CD4-positive, CD25-positive, alpha-beta regulatory T cell (primary cell): ENCODE measurements around the gene CSDE1. TPM values are rescaled to one million over a fixed set of nuclear protein-coding genes. Genes with fewer than 3 reads are reported as not detected.

Experiments used
- ATAC-seq, 2 donors: fragments of 150-1000 bp; cut with Tn5 transposase; one replicate each; pipeline ENCODE4 v1.10.0; 2021; ENCODE audit warnings: low read depth in 2 of 2, moderate number of reproducible peaks in 2 of 2, moderate library complexity in 1 of 2
- DNase-seq, 3 donors: peaks; one replicate each; pipeline versions ENCODE4 v3.0.0 to v3.0.0-alpha.2; 2012 to 2022; ENCODE audit warnings: mixed read lengths in 1 of 3
- H3K27ac ChIP-seq: one replicate; pipeline ENCODE4 v1.7.0; 2013; ENCODE audit warnings: mild to moderate bottlenecking, low read length; ENCODE audit not compliant: insufficient read depth, poor library complexity, severe bottlenecking
- H3K27me3 ChIP-seq: one replicate; pipeline ENCODE4 v1.7.0; 2013; ENCODE audit warnings: low read length; ENCODE audit not compliant: control insufficient read depth, insufficient read depth
- H3K36me3 ChIP-seq: one replicate; pipeline ENCODE4 v1.7.0; 2013; ENCODE audit warnings: mild to moderate bottlenecking, low read length, moderate library complexity; ENCODE audit not compliant: control insufficient read depth, insufficient read depth
- H3K4me1 ChIP-seq: 2 replicates; pipeline ENCODE4 v1.7.0; 2013; ENCODE audit warnings: mild to moderate bottlenecking, low read length; ENCODE audit not compliant: insufficient read depth, control insufficient read depth, poor library complexity, severe bottlenecking
- H3K4me3 ChIP-seq: one replicate; pipeline ENCODE4 v1.7.0; 2013; ENCODE audit warnings: low read depth, mild to moderate bottlenecking, low read length, moderate library complexity
- H3K9me3 ChIP-seq, 2 experiments: 1 replicate in 1 of 2; 2 replicates in 1 of 2; pipeline ENCODE4 v1.7.0; 2013; ENCODE audit warnings: low read length in 2 of 2, mild to moderate bottlenecking in 1 of 2, moderate library complexity in 1 of 2; ENCODE audit not compliant: control insufficient read depth in 2 of 2
- H3K27ac Mint-ChIP-seq, 3 donors: one replicate each; pipeline ENCODE4 v1.8.0; 2020 to 2022; ENCODE audit warnings: mild to moderate bottlenecking in 3 of 3, mixed read lengths in 3 of 3, moderate library complexity in 2 of 3
- H3K27me3 Mint-ChIP-seq: one replicate; pipeline ENCODE4 v1.8.0; 2022; ENCODE audit warnings: mild to moderate bottlenecking, mixed read lengths
- H3K36me3 Mint-ChIP-seq: one replicate; pipeline ENCODE4 v1.8.0; 2020; ENCODE audit warnings: mixed read lengths
- H3K4me1 Mint-ChIP-seq, 4 donors: one replicate each; pipeline ENCODE4 v1.8.0; 2020 to 2022; ENCODE audit warnings: mixed read lengths in 4 of 4, mild to moderate bottlenecking in 1 of 4
- H3K4me3 Mint-ChIP-seq, 4 donors: one replicate each; pipeline ENCODE4 v1.8.0; 2020 to 2022; ENCODE audit warnings: mild to moderate bottlenecking in 4 of 4, mixed read lengths in 4 of 4, moderate library complexity in 3 of 4
- H3K9me3 Mint-ChIP-seq, 7 donors: one replicate each; pipeline ENCODE4 v1.8.0; 2020 to 2022; ENCODE audit warnings: mixed read lengths in 7 of 7, mild to moderate bottlenecking in 3 of 7, moderate library complexity in 2 of 7
- polyA plus RNA-seq, 4 donors: library from polyadenylated mRNA; unstranded; fragments of 300-500 nt; fragmentation: Illumina TruSeq; gene quantifications; one replicate each; pipeline ENCODE4 v1.2.3, GENCODE V29; 2021
- total RNA-seq: library from RNA; stranded (reverse); gene quantifications from one replicate; pipeline ENCODE4 v1.2.3, GENCODE V29; 2022

Gene CSDE1
- total and polyA plus RNA-seq, 5 donors from 2014 or later: 363 to 641 (median 367) TPM

DNA sequence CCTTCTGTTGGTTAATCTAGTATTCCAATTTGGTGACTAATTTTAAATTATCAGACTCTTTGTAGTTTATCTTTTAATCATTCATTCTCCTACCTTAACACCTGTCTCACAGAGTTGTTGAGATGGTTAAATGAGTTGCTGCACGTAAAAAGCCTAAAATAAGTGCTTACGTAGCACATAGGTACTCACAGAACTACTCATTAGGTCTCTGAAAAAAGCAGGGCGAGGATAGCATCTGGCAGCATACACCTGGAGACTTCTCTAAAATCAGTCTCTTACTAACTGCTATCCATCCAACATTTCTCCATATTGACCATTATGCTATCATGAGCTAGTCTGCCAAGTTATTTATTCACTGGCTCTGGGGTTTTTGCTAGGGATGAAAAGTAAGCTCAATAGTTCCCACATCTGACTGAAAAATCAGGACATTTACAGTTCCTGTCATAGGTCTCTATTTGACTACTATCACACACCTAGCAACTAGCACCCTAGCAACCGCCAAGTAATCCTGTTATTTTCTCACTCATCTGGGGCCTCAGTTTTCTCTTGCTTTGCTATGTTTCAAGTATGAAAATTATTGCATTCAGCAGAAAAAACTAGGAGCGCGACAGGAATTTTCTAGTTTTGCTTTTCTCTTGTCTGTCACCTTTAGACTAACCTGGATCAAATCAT is 11.2 kb downstream of the CSDE1 start:
- DNase-seq (no peak), ATAC-seq (no peak)
- H3K4me3 ChIP-seq: peak overlapping the region; percentile 2
- H3K27ac ChIP-seq: peak overlapping the region; percentile 26
- Mint-ChIP-seq H3K4me1 (peaks cover 68 to 93% (median 82%) of the 10 kb centered on the region in 4 donors), H3K27ac (peak overlapping the region in 1 of 3 donors; percentile 32), H3K36me3 (peaks cover 54% of the 10 kb centered on the region), H3K27me3 (no peaks in the 10 kb centered on the region), H3K9me3 (no peaks in the 10 kb centered on the region), H3K4me3 (peak overlapping the region in 2 of 4 donors; percentile 8 to 11)
- H3K9me3 ChIP-seq: no peaks in the 10 kb centered on the region
- H3K27me3 ChIP-seq: no peaks in the 10 kb centered on the region
- H3K4me1 ChIP-seq: peaks cover 52% of the 10 kb centered on the region
- H3K36me3 ChIP-seq: peaks cover 73% of the 10 kb centered on the region

DNA sequence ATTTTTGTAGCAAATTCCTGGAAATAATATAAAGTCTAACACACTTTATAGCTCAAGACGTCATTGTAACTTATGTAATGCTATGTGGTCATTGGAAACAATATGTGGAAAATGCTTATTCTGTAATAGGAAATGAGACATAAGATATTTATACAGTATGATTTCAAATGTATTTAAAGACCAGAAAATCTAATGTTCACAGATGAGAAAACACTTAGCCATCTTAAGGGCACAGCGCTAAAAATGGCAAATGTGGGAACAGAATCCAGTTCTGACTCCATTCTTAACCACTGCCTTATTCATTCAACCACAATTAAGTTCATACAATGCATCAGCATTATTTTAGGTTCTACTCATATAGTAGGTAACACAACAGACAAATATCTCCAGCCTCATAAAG is 12.5 kb downstream of the CSDE1 start:
- no peaks in the 10 kb centered on the region for H3K9me3 Mint-ChIP-seq
- H3K27me3 ChIP-seq: no peaks in the 10 kb centered on the region
- H3K27me3 Mint-ChIP-seq: no peaks in the 10 kb centered on the region
- peaks cover 58% of the 10 kb centered on the region for H3K36me3 Mint-ChIP-seq
- no peaks in the 10 kb centered on the region for H3K9me3 ChIP-seq
- peaks cover 80% of the 10 kb centered on the region for H3K36me3 ChIP-seq
- peaks cover 40% of the 10 kb centered on the region for H3K4me1 ChIP-seq
- H3K27ac Mint-ChIP-seq: peak overlapping the region in 1 of 3 donors; percentile 16
- ATAC-seq (no peak), DNase-seq (no peak)
- H3K27ac ChIP-seq: peak overlapping the region; percentile 17
- H3K4me3 Mint-ChIP-seq: peak overlapping the region in 2 of 4 donors; percentile 0 to 11
- peaks cover 67 to 93% (median 77%) of the 10 kb centered on the region in 4 donors for H3K4me1 Mint-ChIP-seq
- H3K4me3 ChIP-seq: peak overlapping the region; percentile 20

DNA sequence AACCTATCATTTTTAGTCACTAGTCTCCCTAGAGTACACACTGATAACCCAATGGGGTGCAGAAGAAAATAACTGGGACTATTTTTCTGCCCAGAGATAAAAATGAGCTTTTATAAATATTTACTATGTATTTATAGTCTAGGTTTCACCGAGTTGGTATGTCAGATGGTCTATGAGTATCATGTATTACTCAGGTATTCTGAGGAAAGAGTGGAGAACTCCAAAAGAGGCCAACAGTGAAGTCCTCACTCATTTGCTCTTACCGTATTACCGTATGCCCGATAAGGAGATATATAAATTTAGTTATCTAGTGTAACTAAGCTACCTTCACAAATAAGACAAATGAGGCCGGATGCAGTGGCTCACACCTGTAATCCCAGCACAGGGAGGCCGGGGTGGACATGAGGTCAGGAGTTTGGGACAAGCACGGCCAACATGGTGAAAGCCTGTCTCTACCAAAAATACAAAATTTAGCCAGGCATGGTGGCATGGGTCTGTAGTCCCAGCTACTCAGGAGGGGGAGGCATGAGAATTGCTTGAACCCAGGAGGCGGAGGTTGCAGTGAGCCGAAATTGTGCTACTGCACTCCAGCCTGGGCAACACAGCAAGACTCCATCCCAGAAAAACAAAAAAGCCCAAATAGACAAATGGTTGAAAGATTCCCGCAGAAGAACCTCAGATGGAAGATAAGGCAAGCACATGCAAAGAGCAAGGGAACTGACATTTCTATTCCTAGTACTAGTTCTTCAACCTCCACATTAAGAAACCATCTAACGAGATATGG is 15.6 kb downstream of the CSDE1 start:
- peaks cover 77% of the 10 kb centered on the region for H3K36me3 ChIP-seq
- Mint-ChIP-seq H3K4me3 (no peak overlapping the region), H3K27me3 (no peaks in the 10 kb centered on the region), H3K27ac (peak overlapping the region in 1 of 3 donors; percentile 39), H3K4me1 (peaks cover 56 to 78% (median 64%) of the 10 kb centered on the region in 4 donors), H3K9me3 (no peaks in the 10 kb centered on the region), H3K36me3 (peaks cover 42% of the 10 kb centered on the region)
- DNase-seq (no peak), ATAC-seq (no peak)
- peak overlapping the region; percentile 1 for H3K4me3 ChIP-seq
- H3K4me1 ChIP-seq: peaks cover 21% of the 10 kb centered on the region
- no peaks in the 10 kb centered on the region for H3K9me3 ChIP-seq
- no peaks in the 10 kb centered on the region for H3K27me3 ChIP-seq
- H3K27ac ChIP-seq: no peak overlapping the region

DNA sequence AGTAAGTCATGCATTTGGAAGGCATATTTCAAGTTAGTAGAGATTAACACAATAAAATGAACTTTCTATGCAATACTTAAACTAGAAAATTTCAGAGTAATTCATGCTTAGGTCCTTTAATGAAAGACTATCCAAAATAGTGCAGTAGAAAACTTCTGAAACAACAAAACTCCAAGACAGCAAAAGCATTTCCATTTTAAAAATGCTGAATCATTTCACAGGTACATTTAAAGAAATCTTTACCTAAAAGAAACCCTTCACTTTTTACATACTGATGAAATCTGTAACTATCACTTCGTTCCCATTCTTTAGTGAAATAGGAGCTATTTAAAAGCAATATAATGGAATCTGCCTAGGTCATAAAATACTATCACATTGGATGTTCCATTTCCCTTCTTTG is 17.5 kb downstream of the CSDE1 start:
- no peaks in the 10 kb centered on the region for H3K27me3 ChIP-seq
- peaks cover 47 to 60% (median 52%) of the 10 kb centered on the region in 4 donors for H3K4me1 Mint-ChIP-seq
- no peaks in the 10 kb centered on the region for H3K9me3 Mint-ChIP-seq
- H3K4me3 ChIP-seq: no peak overlapping the region
- peaks cover 79% of the 10 kb centered on the region for H3K36me3 ChIP-seq
- H3K4me1 ChIP-seq: peaks cover 11% of the 10 kb centered on the region
- H3K27me3 Mint-ChIP-seq: no peaks in the 10 kb centered on the region
- ATAC-seq (no peak), DNase-seq (no peak)
- H3K27ac ChIP-seq: no peak overlapping the region
- H3K27ac Mint-ChIP-seq: no peak overlapping the region
- peaks cover 48% of the 10 kb centered on the region for H3K36me3 Mint-ChIP-seq
- H3K4me3 Mint-ChIP-seq: no peak overlapping the region
- H3K9me3 ChIP-seq: no peaks in the 10 kb centered on the region

DNA sequence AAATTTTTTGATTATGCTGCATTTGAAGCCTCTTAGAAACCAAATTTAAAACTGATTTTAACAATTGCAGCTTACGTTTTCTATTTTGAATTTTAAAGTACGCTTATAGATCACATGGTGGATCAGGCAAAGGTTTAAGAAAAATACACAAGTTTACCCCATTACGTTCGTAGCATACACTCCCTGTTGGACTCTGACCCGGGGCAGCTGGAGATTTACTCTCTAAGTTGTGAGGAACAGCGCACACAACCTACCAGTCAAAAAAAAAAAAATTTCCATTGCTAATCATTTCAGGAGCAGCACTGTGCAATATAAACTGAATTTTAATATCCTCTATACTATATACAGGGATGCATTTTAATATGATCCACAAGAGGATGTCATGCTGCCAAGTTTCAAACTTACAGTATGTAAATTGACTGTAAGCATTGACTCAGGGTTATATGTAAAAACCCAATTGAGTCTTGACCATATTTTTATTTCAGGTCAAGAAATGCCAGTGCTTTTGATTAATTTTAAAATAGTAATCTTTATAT is 20.4 kb downstream of the CSDE1 start:
- Histone ChIP-seq H3K4me1 (no peaks in the 10 kb centered on the region), H3K4me3 (no peak overlapping the region), H3K36me3 (peaks cover 93% of the 10 kb centered on the region), H3K27ac (no peak overlapping the region), H3K27me3 (no peaks in the 10 kb centered on the region), H3K9me3 (no peaks in the 10 kb centered on the region)
- Mint-ChIP-seq H3K9me3 (no peaks in the 10 kb centered on the region), H3K36me3 (peaks cover 60% of the 10 kb centered on the region), H3K4me1 (peaks cover 29 to 52% (median 35%) of the 10 kb centered on the region in 4 donors), H3K27ac (no peak overlapping the region), H3K27me3 (no peaks in the 10 kb centered on the region), H3K4me3 (no peak overlapping the region)
- DNase-seq (no peak), ATAC-seq (no peak)

DNA sequence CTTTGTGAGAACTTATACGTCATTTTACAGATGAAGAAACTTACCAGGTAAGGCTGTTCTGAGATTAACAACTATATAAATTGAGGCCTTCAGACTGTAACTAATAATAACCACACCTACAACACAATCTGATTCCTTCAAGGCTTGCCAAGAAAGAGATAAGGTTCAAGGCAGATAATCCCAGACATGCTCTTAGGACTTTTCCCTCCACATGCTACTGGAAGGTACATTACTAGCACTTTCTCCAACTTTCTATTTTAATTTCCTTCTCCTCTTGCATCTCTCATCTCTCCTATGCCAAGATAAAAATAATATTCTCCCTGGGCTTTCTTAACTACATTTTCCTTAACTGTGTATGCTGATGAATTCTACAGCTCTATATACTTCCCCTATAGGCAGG is 22.3 kb downstream of the CSDE1 start:
- peaks cover 16 to 50% (median 25%) of the 10 kb centered on the region in 4 donors for H3K4me1 Mint-ChIP-seq
- H3K27ac ChIP-seq: no peak overlapping the region
- no peaks in the 10 kb centered on the region for H3K27me3 ChIP-seq
- peaks cover 61% of the 10 kb centered on the region for H3K36me3 Mint-ChIP-seq
- peaks cover 96% of the 10 kb centered on the region for H3K36me3 ChIP-seq
- H3K4me3 ChIP-seq: no peak overlapping the region
- ATAC-seq (no peak), DNase-seq (no peak)
- no peaks in the 10 kb centered on the region for H3K27me3 Mint-ChIP-seq
- no peaks in the 10 kb centered on the region for H3K4me1 ChIP-seq
- no peak overlapping the region for H3K4me3 Mint-ChIP-seq
- H3K27ac Mint-ChIP-seq: peak overlapping the region in 2 of 3 donors; percentile 69 to 92
- no peaks in the 10 kb centered on the region for H3K9me3 Mint-ChIP-seq
- no peaks in the 10 kb centered on the region for H3K9me3 ChIP-seq

DNA sequence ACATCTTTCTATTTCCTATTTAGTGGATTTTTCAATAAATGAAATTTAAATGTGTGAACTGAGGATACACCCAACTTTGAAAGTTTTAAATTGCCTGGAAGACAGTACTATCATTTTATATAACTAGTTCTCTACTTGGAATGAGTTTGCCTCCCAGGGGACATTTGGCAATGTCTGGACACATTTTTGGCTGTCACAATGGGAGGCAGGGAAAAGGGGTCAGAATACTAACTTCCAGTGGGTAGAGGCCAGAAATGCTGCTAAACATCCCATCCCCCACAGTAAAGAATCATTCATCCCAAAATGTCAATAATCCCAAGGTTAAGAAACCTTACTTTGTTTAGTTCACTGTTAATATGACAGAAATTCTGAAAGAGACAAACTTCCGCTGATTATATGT is 28.0 kb downstream of the CSDE1 start:
- no peak overlapping the region for H3K4me3 Mint-ChIP-seq
- DNase-seq (no peak), ATAC-seq (no peak)
- no peak overlapping the region for H3K4me3 ChIP-seq
- H3K36me3 ChIP-seq: peaks cover 99% of the 10 kb centered on the region
- H3K4me1 Mint-ChIP-seq: peaks cover 4 to 18% (median 8%) of the 10 kb centered on the region in 4 donors
- H3K4me1 ChIP-seq: no peaks in the 10 kb centered on the region
- H3K27ac Mint-ChIP-seq: no peak overlapping the region
- no peak overlapping the region for H3K27ac ChIP-seq
- no peaks in the 10 kb centered on the region for H3K27me3 ChIP-seq
- H3K27me3 Mint-ChIP-seq: no peaks in the 10 kb centered on the region
- H3K9me3 Mint-ChIP-seq: no peaks in the 10 kb centered on the region
- no peaks in the 10 kb centered on the region for H3K9me3 ChIP-seq
- H3K36me3 Mint-ChIP-seq: peaks cover 70% of the 10 kb centered on the region
